Measurements from ENCODE around the gene TBX4. TPM values are rescaled to one million over a fixed set of nuclear protein-coding genes. Genes with fewer than 3 reads are reported as not detected.

Gene TBX4
- total and polyA plus RNA-seq, 2 of the 13 experiments (the other 11 are each of a cell fraction or from before 2014, with no cell fraction given): 0.11 to 1.1 TPM

DNA sequence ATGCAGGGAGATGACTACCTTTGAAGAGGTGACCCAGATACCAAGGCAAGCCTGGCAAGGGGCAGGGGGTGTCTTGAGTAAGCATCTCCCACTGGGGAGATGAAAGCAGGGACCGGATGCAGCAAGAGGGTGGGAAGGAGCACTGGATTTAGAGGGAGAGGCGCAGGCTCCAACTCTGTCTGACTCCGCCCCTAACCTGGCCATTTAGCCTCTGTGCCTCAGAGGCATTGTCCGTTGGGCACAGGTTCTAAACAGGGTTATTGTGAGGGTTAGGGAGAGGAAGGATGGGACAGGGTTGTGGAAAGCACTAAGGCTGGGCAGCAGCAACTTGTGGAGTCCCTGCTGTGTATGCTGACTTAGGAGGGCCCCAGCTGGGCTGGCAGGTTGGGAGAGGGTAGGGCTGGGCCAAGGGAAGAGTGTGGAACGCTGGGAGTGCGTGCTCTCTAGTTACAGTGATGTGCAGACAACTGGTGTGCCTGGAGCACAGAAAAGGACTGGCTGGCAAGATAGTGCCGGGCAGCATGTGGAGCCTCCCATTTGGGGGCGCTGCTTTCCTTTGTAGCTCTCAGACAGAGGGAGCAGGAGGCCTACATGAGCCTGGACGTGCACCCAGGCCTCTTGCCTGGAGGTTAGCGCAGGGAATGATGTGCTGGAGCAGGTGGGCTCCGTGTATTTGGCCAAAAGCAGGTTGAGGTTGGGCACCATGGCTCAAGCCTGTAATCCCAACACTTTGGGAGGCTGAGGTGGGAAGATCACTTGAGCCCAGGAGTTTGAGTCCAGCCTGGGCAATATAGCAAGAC, 26.3 kb upstream of the TBX4 start (continued):
- no peak for TF ChIP-seq HOXA9 (CRISPR knock-in tag; IDR thresholded peaks at IDR 0.05; ENCODE audit: borderline replicate concordance)
- peak; percentile 19; the same call in 1 of the 2 replicates for TF ChIP-seq RARA (CRISPR knock-in tag; IDR thresholded peaks at IDR 0.05)
- TF ChIP-seq NPAS2 (CRISPR knock-in tag; IDR thresholded peaks at IDR 0.05; ENCODE audit: borderline replicate concordance): no peak
- TF ChIP-seq, protein P1, sequence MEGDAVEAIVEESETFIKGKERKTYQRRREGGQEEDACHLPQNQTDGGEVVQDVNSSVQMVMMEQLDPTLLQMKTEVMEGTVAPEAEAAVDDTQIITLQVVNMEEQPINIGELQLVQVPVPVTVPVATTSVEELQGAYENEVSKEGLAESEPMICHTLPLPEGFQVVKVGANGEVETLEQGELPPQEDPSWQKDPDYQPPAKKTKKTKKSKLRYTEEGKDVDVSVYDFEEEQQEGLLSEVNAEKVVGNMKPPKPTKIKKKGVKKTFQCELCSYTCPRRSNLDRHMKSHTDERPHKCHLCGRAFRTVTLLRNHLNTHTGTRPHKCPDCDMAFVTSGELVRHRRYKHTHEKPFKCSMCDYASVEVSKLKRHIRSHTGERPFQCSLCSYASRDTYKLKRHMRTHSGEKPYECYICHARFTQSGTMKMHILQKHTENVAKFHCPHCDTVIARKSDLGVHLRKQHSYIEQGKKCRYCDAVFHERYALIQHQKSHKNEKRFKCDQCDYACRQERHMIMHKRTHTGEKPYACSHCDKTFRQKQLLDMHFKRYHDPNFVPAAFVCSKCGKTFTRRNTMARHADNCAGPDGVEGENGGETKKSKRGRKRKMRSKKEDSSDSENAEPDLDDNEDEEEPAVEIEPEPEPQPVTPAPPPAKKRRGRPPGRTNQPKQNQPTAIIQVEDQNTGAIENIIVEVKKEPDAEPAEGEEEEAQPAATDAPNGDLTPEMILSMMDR (CRISPR knock-in tag; IDR thresholded peaks at IDR 0.05): peak; percentile 98
- no peak for TF ChIP-seq WIZ (CRISPR knock-in tag; IDR thresholded peaks at IDR 0.05)
- no peak for TF ChIP-seq EEA1 (CRISPR knock-in tag; IDR thresholded peaks at IDR 0.05; ENCODE audit: borderline replicate concordance)
- no peak for TF ChIP-seq CHCHD3 (CRISPR knock-in tag; IDR thresholded peaks at IDR 0.05)
- no peak for TF ChIP-seq HDAC1 (CRISPR knock-in tag; IDR thresholded peaks at IDR 0.05)
- TF ChIP-seq, protein P2, sequence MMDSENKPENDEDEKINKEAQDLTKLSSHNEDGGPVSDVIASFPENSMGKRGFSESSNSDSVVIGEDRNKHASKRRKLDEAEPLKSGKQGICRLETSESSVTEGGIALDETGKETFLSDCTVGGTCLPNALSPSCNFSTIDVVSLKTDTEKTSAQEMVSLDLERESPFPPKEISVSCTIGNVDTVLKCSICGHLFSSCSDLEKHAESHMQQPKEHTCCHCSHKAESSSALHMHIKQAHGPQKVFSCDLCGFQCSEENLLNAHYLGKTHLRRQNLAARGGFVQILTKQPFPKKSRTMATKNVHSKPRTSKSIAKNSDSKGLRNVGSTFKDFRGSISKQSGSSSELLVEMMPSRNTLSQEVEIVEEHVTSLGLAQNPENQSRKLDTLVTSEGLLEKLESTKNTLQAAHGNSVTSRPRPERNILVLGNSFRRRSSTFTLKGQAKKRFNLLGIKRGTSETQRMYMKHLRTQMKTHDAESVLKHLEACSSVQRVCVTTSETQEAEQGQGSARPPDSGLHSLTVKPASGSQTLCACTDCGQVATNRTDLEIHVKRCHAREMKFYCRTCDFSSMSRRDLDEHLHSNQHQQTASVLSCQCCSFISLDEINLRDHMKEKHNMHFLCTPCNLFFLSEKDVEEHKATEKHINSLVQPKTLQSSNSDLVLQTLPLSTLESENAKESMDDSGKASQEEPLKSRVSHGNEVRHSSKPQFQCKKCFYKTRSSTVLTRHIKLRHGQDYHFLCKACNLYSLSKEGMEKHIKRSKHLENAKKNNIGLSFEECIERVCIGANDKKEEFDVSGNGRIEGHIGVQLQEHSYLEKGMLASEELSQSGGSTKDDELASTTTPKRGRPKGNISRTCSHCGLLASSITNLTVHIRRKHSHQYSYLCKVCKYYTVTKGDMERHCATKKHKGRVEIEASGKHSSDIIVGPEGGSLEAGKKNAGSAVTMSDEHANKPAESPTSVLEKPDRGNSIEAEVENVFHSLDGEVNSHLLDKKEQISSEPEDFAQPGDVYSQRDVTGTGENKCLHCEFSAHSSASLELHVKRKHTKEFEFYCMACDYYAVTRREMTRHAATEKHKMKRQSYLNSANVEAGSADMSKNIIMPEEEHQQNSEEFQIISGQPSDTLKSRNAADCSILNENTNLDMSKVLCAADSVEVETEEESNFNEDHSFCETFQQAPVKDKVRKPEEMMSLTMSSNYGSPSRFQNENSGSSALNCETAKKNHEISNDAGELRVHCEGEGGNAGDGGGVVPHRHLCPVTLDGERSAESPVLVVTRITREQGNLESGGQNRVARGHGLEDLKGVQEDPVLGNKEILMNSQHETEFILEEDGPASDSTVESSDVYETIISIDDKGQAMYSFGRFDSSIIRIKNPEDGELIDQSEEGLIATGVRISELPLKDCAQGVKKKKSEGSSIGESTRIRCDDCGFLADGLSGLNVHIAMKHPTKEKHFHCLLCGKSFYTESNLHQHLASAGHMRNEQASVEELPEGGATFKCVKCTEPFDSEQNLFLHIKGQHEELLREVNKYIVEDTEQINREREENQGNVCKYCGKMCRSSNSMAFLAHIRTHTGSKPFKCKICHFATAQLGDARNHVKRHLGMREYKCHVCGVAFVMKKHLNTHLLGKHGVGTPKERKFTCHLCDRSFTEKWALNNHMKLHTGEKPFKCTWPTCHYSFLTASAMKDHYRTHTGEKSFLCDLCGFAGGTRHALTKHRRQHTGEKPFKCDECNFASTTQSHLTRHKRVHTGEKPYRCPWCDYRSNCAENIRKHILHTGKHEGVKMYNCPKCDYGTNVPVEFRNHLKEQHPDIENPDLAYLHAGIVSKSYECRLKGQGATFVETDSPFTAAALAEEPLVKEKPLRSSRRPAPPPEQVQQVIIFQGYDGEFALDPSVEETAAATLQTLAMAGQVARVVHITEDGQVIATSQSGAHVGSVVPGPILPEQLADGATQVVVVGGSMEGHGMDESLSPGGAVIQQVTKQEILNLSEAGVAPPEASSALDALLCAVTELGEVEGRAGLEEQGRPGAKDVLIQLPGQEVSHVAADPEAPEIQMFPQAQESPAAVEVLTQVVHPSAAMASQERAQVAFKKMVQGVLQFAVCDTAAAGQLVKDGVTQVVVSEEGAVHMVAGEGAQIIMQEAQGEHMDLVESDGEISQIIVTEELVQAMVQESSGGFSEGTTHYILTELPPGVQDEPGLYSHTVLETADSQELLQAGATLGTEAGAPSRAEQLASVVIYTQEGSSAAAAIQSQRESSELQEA (CRISPR knock-in tag; IDR thresholded peaks at IDR 0.05; ENCODE audit: not compliant biosample characterization): no peak
- TF ChIP-seq, protein P3, sequence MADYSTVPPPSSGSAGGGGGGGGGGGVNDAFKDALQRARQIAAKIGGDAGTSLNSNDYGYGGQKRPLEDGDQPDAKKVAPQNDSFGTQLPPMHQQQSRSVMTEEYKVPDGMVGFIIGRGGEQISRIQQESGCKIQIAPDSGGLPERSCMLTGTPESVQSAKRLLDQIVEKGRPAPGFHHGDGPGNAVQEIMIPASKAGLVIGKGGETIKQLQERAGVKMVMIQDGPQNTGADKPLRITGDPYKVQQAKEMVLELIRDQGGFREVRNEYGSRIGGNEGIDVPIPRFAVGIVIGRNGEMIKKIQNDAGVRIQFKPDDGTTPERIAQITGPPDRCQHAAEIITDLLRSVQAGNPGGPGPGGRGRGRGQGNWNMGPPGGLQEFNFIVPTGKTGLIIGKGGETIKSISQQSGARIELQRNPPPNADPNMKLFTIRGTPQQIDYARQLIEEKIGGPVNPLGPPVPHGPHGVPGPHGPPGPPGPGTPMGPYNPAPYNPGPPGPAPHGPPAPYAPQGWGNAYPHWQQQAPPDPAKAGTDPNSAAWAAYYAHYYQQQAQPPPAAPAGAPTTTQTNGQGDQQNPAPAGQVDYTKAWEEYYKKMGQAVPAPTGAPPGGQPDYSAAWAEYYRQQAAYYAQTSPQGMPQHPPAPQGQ (CRISPR knock-in tag; IDR thresholded peaks at IDR 0.05; ENCODE audit: borderline replicate concordance): no peak
- no peak for TF ChIP-seq ZC3H13 (CRISPR knock-in tag; IDR thresholded peaks at IDR 0.05)
- TF ChIP-seq MTA1 (CRISPR knock-in tag; IDR thresholded peaks at IDR 0.05; ENCODE audit: borderline replicate concordance): no peak; the same call in 1 of the 2 replicates
- no peak for TF ChIP-seq HCFC1 (IDR thresholded peaks at IDR 0.05; ENCODE audit: low read depth, low read length)
- TF ChIP-seq ZNF354B (CRISPR knock-in tag; IDR thresholded peaks at IDR 0.05): peak; percentile 19; the same call in 1 of the 2 replicates
- no peak for TF ChIP-seq ZNF143 (CRISPR knock-in tag; IDR thresholded peaks at IDR 0.05)
- TF ChIP-seq SUZ12 (IDR thresholded peaks at IDR 0.05; ENCODE audit: low read depth, low read length): no peak

Data from HepG2 (cell line).